Memory B cell (primary cell): ENCODE data around the gene STK38.

Experiments
- ATAC-seq: fragments of 150-1000 bp; cut with Tn5 transposase; 2 replicates; pipeline ENCODE4 v1.10.0; 2021; ENCODE audit warnings: low read depth, mild to moderate bottlenecking, moderate library complexity
- DNase-seq, 2 donors: peaks; one replicate each; pipeline ENCODE4 v3.0.0; 2022; ENCODE audit warnings: low spot score in 2 of 2
- H3K27ac Mint-ChIP-seq: one replicate; pipeline ENCODE4 v1.8.0; 2022; ENCODE audit warnings: mild to moderate bottlenecking, moderate library complexity, mixed read lengths
- H3K27me3 Mint-ChIP-seq: one replicate; pipeline ENCODE4 v1.8.0; 2022; ENCODE audit warnings: mixed read lengths
- H3K36me3 Mint-ChIP-seq: one replicate; pipeline ENCODE4 v1.8.0; 2022; ENCODE audit warnings: mild to moderate bottlenecking, mixed read lengths
- H3K4me1 Mint-ChIP-seq: one replicate; pipeline ENCODE4 v1.8.0; 2022; ENCODE audit warnings: mixed read lengths
- H3K4me3 Mint-ChIP-seq: one replicate; pipeline ENCODE4 v1.8.0; 2022; ENCODE audit warnings: mild to moderate bottlenecking, moderate library complexity, mixed read lengths
- H3K9me3 Mint-ChIP-seq: one replicate; pipeline ENCODE4 v1.8.0; 2022; ENCODE audit warnings: mixed read lengths

STK38 gene

DNA sequence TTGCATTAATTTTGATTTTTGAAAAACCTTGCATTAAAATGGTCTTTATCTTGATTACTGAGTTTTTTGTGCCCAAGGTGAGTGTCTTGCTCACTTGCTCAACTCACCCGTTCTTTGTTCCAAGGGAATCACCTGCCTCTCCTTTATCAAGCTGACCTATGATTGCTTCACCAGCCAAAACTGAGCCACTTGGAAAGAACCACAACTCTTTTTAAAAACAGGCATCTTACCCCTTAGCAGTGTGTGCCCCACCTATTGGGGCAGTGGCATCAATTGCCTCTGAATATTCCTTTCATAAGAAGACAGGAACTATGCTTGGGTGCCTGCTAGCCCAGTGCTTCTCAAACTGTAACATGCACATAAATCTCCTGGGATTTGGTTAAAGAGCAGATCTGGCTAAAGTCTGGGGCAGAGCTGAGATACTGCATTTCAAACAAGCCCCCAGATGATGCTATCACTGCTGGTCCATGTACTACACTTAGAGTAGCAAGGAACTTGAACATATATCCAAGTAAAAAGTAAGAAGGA is 3.3 kb upstream of the STK38 start:
- Mint-ChIP-seq H3K4me1 (peaks cover 22% of the 10 kb centered on the region), H3K27me3 (peaks cover 2% of the 10 kb centered on the region), H3K4me3 (peak overlapping the region; percentile 27), H3K36me3 (peaks cover 2% of the 10 kb centered on the region), H3K27ac (no peak overlapping the region), H3K9me3 (no peaks in the 10 kb centered on the region)
- no peak for DNase-seq
- ATAC-seq = no peak

DNA sequence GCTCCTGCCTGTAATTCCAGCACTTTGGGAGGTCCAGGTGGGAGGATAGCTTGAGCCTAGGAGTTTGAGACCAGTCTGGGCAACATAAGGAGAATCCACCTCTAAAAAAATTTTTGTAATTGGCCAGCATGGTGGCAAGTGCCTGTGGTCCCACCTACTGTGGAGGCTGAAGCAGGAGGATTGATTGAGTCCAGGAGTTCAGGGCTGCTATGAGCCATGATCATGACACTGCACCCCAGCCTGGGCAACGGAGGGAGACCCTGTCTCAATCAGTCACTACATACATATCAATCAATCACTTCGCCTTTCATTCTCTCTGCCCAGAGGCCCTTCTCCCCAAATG is 1.1 kb upstream of the STK38 start:
- Mint-ChIP-seq H3K36me3 (peaks cover 2% of the 10 kb centered on the region), H3K9me3 (no peaks in the 10 kb centered on the region), H3K4me3 (no peak overlapping the region), H3K27me3 (no peaks in the 10 kb centered on the region), H3K4me1 (peaks cover 29% of the 10 kb centered on the region), H3K27ac (no peak overlapping the region)
- no peak for DNase-seq
- ATAC-seq = no peak

DNA sequence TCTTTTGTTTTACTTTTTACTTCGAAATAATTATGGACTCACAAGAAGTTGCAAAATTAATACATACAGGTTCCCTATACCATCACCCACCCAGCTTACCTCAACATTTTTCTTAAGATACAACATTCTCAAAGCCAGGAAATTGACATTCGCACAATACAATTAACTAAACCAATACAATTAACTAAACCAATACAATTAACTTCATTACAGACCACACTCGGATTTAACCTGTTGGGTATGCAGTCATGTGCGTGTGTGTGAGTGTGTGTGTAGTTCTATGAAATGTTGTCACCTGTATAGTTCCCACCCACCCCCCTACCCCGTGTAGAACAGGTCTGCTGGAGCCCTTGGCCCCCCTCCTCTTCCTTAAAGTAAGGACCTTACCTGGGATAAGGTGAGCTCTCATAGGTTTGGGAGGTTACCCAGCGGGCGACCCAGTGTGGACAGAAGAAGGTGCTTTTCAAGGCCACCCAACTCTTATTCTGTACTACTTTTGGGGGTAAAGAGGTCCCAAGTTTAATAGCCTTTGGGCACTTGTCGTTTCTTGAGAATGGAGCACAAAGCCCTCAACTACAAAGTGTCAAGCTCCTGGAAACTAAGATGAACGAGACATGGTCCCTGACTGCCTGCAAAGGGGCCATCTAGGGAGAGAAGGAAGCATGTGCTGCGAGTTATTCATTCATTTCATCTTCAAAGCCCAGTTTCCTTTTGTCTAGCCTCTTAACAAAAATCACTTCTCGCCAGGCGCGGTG is 544 bp upstream of the STK38 start:
- H3K9me3 Mint-ChIP-seq = no peaks in the 10 kb centered on the region
- H3K27ac Mint-ChIP-seq = peak overlapping the region; percentile 91
- DNase-seq (no peak), ATAC-seq (no peak)
- peaks cover 2% of the 10 kb centered on the region for H3K36me3 Mint-ChIP-seq
- H3K4me1 Mint-ChIP-seq = peaks cover 32% of the 10 kb centered on the region
- no peaks in the 10 kb centered on the region for H3K27me3 Mint-ChIP-seq
- peak overlapping the region; percentile 99 for H3K4me3 Mint-ChIP-seq

DNA sequence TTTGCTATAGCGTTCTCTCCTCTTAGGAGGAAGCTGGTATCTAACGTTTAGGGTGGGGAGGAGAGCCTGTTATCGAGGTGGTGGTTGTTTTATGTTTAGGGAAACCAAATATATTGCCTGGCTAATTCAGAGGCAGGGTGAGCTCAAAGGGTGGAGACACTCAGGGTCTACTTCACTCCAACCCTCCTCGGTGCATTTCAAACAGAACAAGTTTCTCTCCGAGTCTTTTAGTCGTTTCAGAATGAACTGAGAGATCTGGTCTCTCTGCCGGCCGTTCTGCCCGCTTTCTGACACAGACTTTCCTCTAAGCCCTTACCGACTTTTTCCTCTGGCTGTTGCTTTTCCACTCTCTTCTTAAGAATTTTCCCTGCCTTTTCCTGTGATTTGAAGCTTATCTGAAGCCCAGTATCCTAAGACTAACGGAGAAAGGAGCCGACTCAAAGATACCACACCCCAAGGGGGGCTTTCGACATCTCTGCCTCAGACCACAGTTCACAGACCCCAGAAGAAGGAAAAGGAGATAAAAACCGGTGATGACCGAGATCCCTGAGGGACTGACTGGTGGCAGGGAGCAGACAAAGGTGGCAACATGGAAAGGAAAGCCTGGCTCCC is 865 bp downstream of the STK38 start:
- ATAC-seq (peak; percentile 4), DNase-seq (no peak)
- Mint-ChIP-seq H3K36me3 (peaks cover 2% of the 10 kb centered on the region), H3K27ac (peak overlapping the region; percentile 91), H3K4me3 (peak overlapping the region; percentile 99), H3K9me3 (no peaks in the 10 kb centered on the region), H3K27me3 (no peaks in the 10 kb centered on the region), H3K4me1 (peaks cover 32% of the 10 kb centered on the region)

DNA sequence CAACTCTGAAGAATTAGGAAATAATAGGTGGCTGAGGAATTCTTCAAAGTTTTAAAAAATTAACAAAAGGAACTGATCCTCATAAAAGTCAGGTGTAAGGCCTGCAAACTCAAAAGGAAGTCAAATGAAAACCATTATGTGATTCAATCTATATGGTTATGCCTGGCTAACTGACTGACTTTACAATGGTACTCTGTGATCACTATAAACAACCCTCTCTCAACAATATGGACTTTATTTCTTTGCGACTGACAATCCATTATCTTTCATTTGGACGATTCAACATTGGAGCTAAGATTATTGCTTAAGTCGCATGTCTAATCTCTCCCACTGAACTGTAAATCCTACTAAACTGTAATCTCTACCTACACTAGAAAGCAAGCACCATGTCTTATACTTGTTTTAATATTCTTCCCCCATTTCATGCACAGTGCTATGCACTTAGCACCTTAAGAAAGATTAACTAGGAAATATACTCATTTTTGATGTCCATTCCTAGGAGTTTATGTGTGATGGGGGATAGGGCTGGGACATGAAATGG is 1.4 kb downstream of the STK38 start:
- Mint-ChIP-seq H3K36me3 (peaks cover 2% of the 10 kb centered on the region), H3K27me3 (no peaks in the 10 kb centered on the region), H3K9me3 (no peaks in the 10 kb centered on the region), H3K4me1 (peaks cover 29% of the 10 kb centered on the region), H3K4me3 (peak overlapping the region; percentile 99), H3K27ac (peak overlapping the region; percentile 91)
- no peak for DNase-seq
- no peak for ATAC-seq

DNA sequence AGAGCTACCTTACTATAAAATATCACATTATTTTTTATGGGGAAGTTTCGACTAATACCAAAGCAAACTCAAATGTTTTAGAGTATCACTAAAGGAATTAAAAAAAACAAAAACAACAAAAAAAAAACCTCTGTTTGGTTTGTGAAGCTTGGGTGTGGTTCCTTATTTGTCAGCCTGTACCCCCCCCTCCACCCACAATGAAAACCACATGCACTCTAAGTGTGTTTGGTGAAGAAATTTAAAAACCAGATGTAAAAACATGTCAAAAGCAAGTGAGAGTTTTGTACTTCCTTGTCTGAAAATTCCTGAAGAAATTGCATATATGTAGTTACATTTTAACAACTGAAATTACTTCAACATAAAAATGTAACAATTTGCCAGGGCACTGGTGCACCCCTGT is 3.1 kb downstream of the STK38 start:
- peak overlapping the region; percentile 89 for H3K27ac Mint-ChIP-seq
- DNase-seq (peak in 1 of 2 donors; percentile 18), ATAC-seq (peak; percentile 41)
- H3K27me3 Mint-ChIP-seq = no peaks in the 10 kb centered on the region
- peaks cover 26% of the 10 kb centered on the region for H3K4me1 Mint-ChIP-seq
- peak overlapping the region; percentile 89 for H3K4me3 Mint-ChIP-seq
- H3K9me3 Mint-ChIP-seq = no peaks in the 10 kb centered on the region
- peaks cover 9% of the 10 kb centered on the region for H3K36me3 Mint-ChIP-seq

DNA sequence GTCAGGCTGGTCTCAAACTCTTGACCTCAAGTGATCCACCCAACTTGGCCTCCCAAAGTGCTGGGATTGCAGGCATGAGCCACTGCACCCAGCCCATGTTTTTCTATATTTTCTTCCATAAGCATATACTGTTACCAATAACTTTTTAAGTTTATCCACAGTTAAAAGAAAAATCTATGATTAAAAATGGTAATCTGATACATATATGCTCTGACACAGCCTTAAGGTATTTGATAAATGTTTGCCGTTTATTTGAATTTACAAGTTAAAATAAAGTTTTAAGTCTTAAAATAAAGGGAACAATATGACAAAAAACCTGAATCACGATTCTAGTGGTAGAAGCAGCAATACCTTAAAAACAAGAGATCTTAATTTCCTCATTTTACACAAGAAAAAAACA is 5.2 kb downstream of the STK38 start:
- Mint-ChIP-seq H3K27me3 (no peaks in the 10 kb centered on the region), H3K4me1 (peaks cover 17% of the 10 kb centered on the region), H3K27ac (no peak overlapping the region), H3K9me3 (no peaks in the 10 kb centered on the region), H3K36me3 (peaks cover 15% of the 10 kb centered on the region), H3K4me3 (no peak overlapping the region)
- DNase-seq (no peak), ATAC-seq (no peak)

DNA sequence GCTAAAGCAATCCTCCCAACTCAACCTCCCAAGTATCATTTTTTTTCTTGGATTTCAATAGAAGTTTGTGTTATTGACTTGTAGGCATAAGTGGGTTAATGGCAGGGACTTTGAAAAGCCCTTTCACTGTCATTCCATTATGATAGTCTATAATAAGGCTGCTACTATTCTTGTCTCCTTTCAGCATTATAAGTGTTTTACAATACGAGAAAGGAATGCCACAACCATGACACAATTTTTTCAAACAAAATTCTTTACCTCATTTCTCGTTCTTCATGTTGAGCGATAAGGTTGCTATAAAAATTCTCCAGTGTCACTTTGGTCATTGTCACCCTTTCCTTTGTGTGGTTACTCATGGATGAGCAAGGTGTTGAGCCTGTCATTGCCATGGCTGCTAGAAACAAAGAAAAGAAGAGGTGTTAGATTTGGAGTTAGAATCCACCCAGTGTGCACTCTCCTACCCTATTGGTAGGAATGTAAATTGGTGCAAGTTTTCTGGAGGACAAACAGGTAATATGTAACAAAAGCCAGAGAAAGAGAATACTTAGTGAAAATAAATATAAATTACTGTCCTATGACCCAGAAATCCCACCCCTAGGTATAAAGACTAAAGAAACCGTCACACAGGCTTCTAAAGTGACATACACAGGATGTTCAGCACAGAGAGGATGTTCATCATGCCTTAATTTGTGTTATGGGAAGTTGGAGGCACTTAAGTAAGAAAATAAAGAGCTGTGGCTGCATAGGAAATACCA is 7.3 kb downstream of the STK38 start:
- peaks cover 26% of the 10 kb centered on the region for H3K36me3 Mint-ChIP-seq
- ATAC-seq = no peak
- H3K27ac Mint-ChIP-seq = no peak overlapping the region
- H3K27me3 Mint-ChIP-seq = no peaks in the 10 kb centered on the region
- peaks cover 14% of the 10 kb centered on the region for H3K4me1 Mint-ChIP-seq
- H3K9me3 Mint-ChIP-seq = no peaks in the 10 kb centered on the region
- H3K4me3 Mint-ChIP-seq = no peak overlapping the region
- no peak for DNase-seq

DNA sequence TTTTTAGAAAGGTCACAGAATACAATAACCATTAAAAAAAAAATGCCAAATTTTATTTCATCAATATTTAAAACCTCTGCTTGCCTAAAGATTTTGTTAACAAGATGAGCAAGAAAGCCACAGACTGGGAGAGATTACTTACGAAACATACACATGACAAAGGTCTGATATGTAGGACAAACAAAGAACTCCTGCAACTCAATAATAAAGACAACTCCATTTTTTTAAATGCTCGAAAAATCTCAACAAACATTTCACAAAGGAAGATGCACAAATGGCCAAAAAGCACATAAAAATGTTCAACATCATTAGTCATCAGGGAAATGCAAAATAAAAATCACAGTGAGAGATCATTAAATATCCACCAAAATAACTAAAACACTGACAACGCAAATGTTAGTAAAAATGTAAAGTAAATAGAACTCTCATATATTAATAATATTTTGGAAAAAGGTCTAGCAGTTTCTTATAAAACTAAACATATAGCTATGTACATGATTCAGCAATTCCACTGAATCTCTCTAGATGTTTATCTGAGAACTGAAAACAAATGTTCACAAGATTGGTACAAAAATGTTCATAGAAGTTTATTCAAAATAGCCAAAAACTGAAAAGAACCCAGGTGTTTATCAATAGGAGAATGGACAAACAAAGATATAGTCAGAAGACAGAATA is 10.3 kb downstream of the STK38 start:
- H3K27ac Mint-ChIP-seq = no peak overlapping the region
- H3K4me3 Mint-ChIP-seq = no peak overlapping the region
- H3K9me3 Mint-ChIP-seq = no peaks in the 10 kb centered on the region
- peaks cover 27% of the 10 kb centered on the region for H3K36me3 Mint-ChIP-seq
- peaks cover 11% of the 10 kb centered on the region for H3K4me1 Mint-ChIP-seq
- DNase-seq = no peak
- H3K27me3 Mint-ChIP-seq = no peaks in the 10 kb centered on the region
- no peak for ATAC-seq

DNA sequence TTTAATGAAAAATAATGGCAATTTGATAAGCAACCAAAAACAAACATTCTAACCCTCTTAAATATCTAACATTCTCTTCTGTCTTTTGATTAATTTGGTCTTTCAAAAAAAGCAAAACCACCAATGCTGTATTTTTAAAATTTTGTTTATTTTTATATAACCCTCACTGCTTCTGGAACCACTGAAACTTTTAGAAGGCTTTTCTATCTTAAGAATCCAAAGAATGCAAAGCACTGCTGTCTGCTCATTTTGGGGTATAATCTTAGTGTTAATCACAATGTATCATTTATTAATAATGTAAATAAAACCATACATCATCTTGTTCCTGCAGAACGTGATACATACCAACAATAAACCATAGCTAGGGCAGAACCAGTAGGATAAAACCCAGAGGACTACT is 14.0 kb downstream of the STK38 start:
- H3K9me3 Mint-ChIP-seq = no peaks in the 10 kb centered on the region

DNA sequence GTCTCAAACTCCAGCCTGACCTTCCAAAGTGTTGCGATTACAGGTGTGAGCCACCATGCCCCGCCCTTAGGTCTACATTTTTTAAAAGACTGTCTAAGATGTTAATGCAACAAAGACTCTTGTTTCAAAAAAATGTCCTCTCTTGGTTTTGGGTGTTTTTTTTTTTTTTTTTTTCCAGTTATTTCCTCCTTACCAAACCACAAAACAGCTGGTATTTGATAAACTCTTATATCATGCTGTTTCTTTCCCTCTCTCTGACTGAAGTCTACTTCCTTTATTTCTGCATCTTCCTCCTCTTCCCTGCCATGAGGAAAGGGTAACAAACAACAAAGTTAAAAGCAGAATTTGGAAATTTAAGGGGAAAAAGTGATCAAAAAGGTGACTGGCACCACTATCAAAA is 21.2 kb downstream of the STK38 start:
- Mint-ChIP-seq H3K4me3 (no peak overlapping the region), H3K4me1 (peaks cover 13% of the 10 kb centered on the region), H3K9me3 (no peaks in the 10 kb centered on the region), H3K27ac (no peak overlapping the region), H3K36me3 (peaks cover 32% of the 10 kb centered on the region), H3K27me3 (no peaks in the 10 kb centered on the region)
- no peak for DNase-seq
- no peak for ATAC-seq

More for the DNA sequence above, 14.0 kb downstream of the STK38 start:
- DNase-seq = no peak
- Mint-ChIP-seq H3K27me3 (no peaks in the 10 kb centered on the region), H3K27ac (no peak overlapping the region), H3K4me1 (peaks cover 11% of the 10 kb centered on the region), H3K4me3 (no peak overlapping the region), H3K36me3 (peaks cover 30% of the 10 kb centered on the region)
- ATAC-seq = no peak

DNA sequence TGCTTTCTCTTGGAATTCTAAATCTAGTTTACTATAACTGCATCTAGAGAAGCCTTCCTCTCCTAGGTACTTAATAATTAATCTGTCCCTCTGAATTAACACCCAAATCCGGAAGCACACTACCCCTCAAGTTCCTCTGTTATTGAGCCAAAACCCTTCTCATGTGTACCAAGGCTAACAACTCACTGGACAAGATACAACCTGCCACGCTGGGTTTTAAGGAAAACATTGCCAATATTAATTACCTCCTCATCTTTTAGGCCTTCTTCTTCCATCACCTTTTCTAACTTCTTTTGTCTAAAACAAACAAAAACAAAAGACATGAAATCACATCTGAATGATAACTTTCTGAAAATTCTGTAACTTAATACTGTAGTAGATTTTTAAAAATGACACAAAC is 21.9 kb downstream of the STK38 start:
- Mint-ChIP-seq H3K9me3 (no peaks in the 10 kb centered on the region), H3K27ac (no peak overlapping the region), H3K4me1 (peaks cover 13% of the 10 kb centered on the region), H3K36me3 (peaks cover 30% of the 10 kb centered on the region), H3K4me3 (no peak overlapping the region), H3K27me3 (no peaks in the 10 kb centered on the region)
- ATAC-seq (no peak), DNase-seq (no peak)

DNA sequence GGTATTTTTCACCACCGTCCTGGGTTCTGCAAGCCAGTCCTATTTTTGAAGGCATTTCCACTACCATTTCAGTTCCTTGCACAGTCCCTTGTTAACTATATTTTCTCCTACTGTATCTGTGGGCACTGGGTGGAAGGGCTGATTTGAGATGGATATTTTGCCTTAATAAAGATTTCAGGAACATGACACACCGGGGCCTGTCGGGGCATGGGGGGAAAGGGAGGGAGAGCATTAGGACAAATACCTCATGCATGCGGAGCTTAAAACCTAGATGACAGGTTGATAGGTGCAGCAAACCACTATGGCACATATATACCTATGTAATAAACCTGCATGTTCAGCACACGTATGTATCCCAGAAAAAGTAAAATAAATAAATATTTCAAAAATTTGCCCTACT is 22.4 kb downstream of the STK38 start:
- Mint-ChIP-seq H3K27me3 (no peaks in the 10 kb centered on the region), H3K4me3 (no peak overlapping the region), H3K4me1 (peaks cover 13% of the 10 kb centered on the region), H3K27ac (no peak overlapping the region), H3K36me3 (peaks cover 32% of the 10 kb centered on the region), H3K9me3 (no peaks in the 10 kb centered on the region)
- DNase-seq = no peak
- ATAC-seq = no peak
